GM21737 (cell line): ENCODE measurements around the gene RPN2.

Experiments used
- ATAC-seq: cut with Tn5 transposase; IDR thresholded peaks from one replicate; pipeline ENCODE4 v1.9.1; 2021; ENCODE audit warnings: mild to moderate bottlenecking, moderate library complexity; ENCODE audit not compliant: unreplicated experiment

RPN2 gene

DNA sequence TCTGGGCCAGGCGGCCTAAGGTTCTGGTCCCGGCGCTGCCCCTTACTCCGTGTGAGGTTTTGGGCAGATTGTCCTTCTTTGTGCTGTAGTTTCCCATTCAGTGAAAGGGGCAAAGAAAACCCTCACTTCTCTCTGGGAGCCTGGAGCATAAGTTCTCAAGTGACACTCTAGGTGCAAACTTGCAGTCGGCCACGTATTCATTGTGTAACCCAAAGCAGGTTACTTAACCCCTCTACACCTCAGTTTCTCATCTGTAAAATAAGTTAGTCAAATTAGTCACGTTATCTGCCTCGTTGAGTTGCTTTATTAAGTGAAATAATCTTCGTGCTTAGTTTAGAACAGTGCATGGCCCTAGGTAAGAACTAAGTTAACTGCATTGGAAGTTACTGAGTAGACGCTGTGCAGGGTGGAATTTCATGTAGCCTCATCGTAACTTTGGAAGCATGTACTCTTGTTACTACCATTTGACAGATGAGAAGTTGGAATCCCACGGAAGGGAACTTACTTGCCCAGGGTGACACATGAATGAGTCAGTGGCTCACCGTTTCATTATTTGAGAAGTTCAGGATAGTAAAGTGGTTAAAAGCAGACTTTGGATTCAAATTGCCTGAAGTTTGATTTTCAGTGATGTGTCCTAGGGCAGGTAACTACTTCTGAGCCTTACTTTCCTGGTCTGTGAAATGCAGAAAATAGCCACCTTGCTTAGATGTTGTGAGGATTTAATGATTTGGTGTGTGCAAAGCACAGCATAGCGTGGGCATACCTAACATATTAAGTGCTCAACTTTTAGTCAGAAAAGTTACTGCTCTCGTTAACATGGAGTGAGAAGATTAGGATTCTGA, 774 bp downstream of the RPN2 start:
- ATAC-seq = no peak

DNA sequence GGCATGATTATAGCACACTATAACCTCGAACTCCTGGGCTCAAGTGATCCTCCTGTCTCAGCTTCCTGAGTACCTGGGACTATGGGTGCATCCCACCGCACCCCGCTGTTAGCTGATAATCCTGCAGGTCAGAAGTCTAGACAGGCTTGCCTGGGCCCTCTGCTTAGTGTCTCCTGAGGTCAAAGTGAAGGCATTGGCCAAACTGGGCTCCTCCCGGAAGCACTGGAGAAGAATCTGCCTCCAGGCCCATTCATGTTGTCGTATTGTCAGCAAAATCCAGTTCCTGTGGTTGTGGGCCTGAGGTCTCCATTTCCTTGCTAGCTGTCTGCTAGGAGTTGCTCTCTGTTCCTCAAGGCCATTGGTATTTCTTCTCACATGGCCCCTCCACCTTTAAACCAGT, 6.6 kb downstream of the RPN2 start:
- no peak for ATAC-seq

- no peak for ATAC-seq
These were observed 9.7 kb downstream of the RPN2 start for GRCh38 chr20:37188787-37189186.

DNA sequence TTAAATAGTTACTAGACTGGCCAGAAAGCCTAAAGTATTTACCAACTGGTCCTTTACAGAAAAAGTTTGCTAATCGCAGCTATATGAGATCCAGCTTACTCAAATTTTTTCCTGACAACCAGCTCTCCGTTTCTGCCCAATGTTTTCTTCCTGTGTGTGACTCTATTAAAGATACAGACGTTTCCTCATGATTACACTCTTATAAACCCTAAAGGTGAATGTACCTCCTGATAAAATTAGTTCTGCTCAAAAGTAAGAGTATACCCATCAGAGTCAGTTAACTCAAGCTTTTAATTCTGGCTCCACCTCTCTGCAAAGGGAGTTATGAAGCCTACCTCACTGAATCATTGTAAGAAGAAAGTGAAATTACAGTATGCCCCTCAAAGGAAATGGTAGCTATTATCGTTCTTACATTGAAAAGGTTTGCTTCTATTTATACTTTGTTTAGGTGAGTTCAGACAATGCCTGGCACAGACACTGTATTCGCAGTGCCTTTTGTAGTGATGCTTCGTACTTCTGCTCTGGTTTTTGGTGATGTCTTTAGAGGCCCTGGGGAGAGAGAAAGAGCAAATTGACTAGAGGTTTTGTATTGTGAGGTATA, 10.4 kb downstream of the RPN2 start:
- no peak for ATAC-seq

GRCh38 chr20:37190354-37191112, 11.4 kb downstream of the RPN2 start:
- ATAC-seq = no peak

DNA sequence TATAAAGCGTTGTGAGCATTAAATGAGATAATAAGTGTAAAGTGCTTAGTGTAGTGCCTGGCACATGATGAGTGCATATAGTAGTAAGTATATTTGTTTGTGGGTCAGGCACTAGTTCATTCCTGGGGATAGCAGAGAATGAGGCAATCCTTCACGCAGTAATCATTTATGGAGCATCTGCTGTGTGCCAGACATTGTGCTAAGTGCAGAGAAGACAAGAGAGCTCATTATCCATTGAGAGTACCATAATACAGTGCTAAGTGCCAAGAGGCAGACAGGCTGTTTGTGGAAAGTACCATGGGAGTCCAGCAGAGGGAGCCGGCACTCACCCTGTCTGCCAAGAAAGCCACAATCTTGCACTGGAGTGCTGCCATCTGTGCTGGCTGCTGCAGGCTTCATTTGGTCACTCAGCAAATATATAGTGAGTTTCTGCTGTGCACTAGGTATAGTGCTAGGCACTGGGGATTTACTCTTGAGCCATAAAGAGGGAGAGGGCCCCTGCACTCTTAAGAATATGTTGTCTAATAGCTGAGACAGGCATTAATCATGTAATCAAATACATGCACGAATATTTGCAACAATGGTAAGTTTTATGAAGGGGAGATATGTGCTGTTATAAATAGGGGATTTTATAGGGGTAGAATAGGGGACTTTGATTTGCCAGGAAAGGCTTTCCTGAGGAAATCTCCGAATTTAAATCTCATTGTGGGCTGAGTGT, 13.2 kb downstream of the RPN2 start:
- peak; percentile 66 for ATAC-seq

- ATAC-seq = no peak
These were observed 14.1 kb downstream of the RPN2 start for GRCh38 chr20:37193226-37193625.

DNA sequence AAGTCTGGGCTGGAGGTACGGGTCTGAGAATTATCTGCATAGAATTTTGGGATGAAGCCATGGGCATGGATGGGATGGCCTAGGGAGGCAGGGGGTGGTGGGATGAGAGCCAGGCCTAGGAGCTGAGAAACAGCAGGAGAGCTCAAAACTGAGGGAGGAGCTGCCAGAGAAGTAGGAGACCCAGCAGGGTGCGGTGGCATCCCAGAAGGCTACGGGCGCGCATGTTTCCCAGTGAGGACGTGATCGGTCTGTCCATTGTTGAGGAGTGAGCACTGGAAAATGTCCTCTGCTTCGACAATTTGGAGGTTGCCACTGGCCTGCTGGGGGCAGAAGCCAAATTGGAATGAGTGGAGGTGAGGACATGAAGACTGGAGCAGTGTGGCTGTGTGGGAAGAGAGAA, 14.7 kb downstream of the RPN2 start:
- ATAC-seq = no peak

DNA sequence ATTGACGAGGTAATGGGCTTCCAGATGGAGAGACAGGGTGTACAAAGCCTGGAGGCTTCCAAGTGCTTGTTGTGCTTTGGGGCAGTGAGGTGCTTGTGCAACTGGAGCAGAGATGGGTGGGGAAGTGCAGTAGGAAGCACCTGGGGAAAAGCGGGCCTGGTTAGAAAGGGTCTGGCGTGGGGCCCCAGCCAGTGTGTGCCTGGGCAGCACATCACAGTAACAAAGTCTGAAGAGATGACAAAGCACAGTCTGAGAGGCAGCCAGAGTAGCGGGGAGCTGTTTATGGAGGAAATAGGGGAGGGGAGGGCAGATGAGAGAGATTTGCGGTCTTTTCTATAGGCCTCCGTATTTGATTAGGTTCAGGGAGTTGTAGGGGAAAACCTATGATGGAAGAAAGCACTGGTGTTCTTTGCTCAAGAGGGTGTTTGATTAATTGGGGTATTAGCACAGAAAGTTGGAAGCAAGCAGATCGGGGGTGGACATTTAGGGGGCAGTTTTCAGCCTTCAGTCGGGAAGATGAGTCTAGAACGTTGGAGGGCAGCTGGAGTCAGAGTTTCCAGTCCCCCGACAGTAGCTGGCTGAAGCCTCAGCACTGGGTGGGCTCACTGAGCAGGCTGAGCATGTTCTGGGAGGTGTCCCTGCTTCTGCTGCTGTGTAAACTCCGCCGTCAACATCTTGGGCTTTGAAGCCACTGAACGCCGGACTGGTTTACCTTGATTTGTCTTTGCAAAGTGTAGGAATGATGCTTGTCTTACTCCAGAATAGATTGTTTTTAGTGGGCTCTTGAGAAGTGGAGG, 15.7 kb downstream of the RPN2 start:
- ATAC-seq = no peak

- no peak for ATAC-seq
These were observed 20.0 kb downstream of the RPN2 start for GRCh38 chr20:37198932-37199660.

DNA sequence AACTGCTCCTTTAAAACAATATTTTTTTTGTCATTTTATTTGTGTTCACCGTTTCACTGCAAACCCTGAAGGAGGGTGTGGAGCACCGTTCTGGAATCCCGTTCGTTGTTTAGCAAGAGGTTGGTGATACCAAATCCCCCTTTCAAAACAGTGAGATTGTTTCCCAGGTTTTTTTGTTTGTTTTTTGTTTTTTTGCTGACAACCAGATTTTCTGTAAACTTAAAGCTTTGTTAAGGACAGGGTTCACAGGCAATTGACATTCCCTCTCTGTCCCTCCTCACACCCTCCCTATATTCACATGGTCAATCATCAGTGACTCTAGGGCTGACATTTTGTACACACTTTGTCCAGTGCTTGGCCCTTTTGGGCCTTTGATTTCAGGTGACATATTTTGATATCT, 21.2 kb downstream of the RPN2 start:
- ATAC-seq = no peak

DNA sequence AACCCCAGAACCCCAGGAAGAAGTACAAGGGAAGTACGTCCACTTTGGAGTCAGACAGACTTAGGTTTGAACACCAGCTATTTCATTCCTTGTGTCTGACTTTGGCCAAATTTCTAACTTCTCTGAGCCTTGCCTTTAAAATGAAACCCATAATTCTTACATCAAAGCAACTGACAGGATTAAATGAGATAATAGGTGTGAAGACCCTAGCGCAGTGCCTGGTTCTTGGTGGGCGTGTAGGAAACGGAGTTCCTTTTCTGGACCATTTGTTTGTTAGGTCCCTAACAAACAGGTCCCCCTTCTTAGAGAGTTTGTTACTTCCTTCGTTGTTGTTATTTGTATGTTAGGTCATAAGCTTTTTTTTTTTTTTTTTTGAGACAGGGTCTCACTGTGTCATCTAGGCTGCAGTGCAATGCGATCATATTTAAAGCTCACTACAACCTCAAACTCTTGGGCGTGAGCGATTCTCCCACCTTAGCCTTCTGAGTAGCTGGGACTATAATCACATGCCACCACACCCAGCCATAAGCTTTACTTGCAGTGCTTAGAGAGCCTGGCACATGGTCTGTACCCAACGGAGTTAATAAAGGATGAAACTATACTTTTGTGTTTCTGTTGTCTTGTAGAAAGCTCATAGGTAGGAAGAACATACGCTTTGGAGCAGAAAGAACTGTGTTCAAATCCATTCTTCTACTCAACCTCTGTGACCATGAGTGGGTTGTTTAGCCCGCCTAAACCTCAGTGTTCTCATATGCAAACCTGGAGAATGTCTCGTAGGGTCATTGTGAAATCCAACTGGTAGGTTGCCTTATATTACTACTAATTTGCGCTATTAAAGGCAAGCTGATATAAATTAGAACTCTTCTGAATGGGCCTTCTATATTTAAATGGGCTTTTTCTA, 22.0 kb downstream of the RPN2 start:
- ATAC-seq = no peak

- ATAC-seq = no peak
These were observed 22.7 kb downstream of the RPN2 start for GRCh38 chr20:37201827-37202162.

- no peak for ATAC-seq
These were observed 23.3 kb downstream of the RPN2 start for GRCh38 chr20:37202267-37202943.

DNA sequence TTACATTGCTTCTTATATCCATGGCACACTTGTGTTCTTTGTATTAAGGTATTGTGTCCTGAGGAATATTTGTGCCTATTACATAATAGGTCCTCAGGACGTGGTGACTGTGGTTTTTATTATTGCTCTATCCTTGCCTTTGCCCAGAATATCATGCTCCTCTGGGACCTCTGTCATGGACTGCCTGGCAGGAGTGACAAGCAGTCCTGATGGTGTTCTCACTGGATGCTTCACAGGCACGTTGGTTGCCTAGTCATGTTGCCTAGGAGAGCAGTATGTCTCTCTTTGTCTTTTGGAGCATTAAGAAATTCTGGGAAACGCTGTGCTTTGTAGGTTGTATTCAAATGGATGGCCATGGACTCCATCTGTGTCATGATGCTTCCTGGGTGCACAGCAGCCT, 24.9 kb downstream of the RPN2 start:
- no peak for ATAC-seq

GRCh38 chr20:37205130-37205529, 26.0 kb downstream of the RPN2 start:
- no peak for ATAC-seq

DNA sequence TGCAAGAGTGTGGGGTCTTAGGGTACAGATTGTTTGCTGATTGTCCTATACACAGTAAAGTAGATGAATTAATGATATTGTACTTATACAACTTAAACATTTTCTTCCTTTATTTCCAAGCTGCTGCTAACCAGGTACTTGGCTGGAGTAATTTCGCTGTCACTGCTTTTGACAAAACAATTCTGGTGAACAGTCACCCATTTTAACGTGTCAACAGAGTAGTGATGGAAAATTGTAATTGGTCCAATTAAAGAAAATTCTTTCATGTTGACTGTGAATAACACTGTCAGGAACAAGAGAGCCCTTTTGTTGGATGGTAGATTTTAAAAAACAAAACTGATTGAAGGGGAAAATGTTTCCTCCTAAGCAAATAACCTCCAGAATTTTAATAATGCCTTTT, 26.7 kb downstream of the RPN2 start:
- ATAC-seq = no peak

DNA sequence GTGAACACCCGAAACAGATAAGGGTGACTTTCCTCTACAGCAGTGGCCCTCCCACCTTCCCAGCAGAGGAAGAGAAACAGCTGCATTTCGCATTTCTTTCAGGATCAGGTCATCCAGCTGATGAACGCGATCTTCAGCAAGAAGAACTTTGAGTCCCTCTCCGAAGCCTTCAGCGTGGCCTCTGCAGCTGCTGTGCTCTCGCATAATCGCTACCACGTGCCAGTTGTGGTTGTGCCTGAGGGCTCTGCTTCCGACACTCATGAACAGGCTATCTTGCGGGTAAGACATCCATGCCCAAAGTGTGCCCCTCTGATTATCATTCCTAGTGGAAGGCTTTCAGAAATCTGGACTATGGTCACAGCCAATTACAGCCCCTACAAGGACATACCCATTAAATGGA, 28.0 kb downstream of the RPN2 start:
- ATAC-seq = no peak
